Measurements from ENCODE around the gene PRR11. TPM values are rescaled to one million over a fixed set of nuclear protein-coding genes. Genes with fewer than 3 reads are reported as not detected.
A peak's percentile ranks its signal among the peaks of the same experiment; 100 is the strongest.

Gene PRR11
- total RNA-seq, 1 donor = 418 TPM

- H4K20me1 ChIP-seq (ENCODE audit: insufficient read depth, low read length) = peaks cover 2% of the 10 kb centered on the region
- DNase-seq (ENCODE audit: insufficient read length, low spot score, missing footprints) = no peak
- H3K4me1 ChIP-seq (ENCODE audit: insufficient read depth, low read length) = no peaks in the 10 kb centered on the region
- H3K79me2 ChIP-seq (ENCODE audit: insufficient read depth, low read length) = peaks cover 93% of the 10 kb centered on the region
- H3K4me2 ChIP-seq (ENCODE audit: insufficient read depth, low read length) = no peak overlapping the region
- no peaks in the 10 kb centered on the region for H3K36me3 ChIP-seq (ENCODE audit: insufficient read depth, low read length)
- H2AFZ ChIP-seq (ENCODE audit: low read length) = no peak overlapping the region
- H3K27me3 ChIP-seq (ENCODE audit: insufficient read depth, low read length) = no peaks in the 10 kb centered on the region
- H3K27ac ChIP-seq (ENCODE audit: low read depth, low read length) = no peak overlapping the region
- no peak overlapping the region for H3K4me3 ChIP-seq (ENCODE audit: insufficient read depth, low read length)
- no peaks in the 10 kb centered on the region for H3K9me3 ChIP-seq (ENCODE audit: low read depth, low read length)
- TF ChIP-seq, protein P1, sequence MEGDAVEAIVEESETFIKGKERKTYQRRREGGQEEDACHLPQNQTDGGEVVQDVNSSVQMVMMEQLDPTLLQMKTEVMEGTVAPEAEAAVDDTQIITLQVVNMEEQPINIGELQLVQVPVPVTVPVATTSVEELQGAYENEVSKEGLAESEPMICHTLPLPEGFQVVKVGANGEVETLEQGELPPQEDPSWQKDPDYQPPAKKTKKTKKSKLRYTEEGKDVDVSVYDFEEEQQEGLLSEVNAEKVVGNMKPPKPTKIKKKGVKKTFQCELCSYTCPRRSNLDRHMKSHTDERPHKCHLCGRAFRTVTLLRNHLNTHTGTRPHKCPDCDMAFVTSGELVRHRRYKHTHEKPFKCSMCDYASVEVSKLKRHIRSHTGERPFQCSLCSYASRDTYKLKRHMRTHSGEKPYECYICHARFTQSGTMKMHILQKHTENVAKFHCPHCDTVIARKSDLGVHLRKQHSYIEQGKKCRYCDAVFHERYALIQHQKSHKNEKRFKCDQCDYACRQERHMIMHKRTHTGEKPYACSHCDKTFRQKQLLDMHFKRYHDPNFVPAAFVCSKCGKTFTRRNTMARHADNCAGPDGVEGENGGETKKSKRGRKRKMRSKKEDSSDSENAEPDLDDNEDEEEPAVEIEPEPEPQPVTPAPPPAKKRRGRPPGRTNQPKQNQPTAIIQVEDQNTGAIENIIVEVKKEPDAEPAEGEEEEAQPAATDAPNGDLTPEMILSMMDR (IDR thresholded peaks at IDR 0.05; ENCODE audit: extremely low read depth, low read depth, low read length) = no peak
Measured at GRCh38 chr17:59141860-59142259, 13.7 kb upstream of the PRR11 start.

DNA sequence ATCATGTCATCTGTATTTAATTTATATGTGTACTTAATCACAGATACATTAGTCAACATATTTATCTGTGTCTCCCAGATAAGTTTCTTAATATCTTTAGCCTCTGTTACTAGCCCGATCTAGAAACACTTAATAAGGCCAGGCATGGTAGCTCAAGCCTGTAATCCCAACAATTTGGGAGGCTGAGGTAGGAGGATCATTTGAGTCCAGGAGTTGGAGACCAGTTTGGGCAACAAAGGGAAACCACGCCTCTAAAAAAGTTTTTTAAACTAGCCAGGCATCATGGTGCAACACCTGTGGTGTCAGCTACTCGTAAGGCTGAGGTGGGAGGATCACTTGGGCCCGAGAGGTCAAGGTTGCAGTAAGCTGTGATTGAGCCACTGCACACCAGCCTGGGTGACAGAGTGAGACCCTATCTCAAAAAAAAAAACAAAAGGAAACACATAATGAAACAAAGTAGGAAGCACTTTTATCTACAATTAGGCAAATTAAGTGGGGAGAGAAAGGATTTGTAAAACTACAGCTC is 9.9 kb upstream of the PRR11 start:
- H4K20me1 ChIP-seq (ENCODE audit: insufficient read depth, low read length) = peaks cover 5% of the 10 kb centered on the region
- no peak overlapping the region for H3K4me3 ChIP-seq (ENCODE audit: insufficient read depth, low read length)
- no peaks in the 10 kb centered on the region for H3K36me3 ChIP-seq (ENCODE audit: insufficient read depth, low read length)
- no peaks in the 10 kb centered on the region for H3K9me3 ChIP-seq (ENCODE audit: low read depth, low read length)
- peak; percentile 53 for DNase-seq (ENCODE audit: insufficient read length, low spot score, missing footprints)
- no peaks in the 10 kb centered on the region for H3K27me3 ChIP-seq (ENCODE audit: insufficient read depth, low read length)
- no peak overlapping the region for H3K27ac ChIP-seq (ENCODE audit: low read depth, low read length)
- H3K79me2 ChIP-seq (ENCODE audit: insufficient read depth, low read length) = peaks cover 98% of the 10 kb centered on the region
- peaks cover 4% of the 10 kb centered on the region for H3K4me1 ChIP-seq (ENCODE audit: insufficient read depth, low read length)
- no peak overlapping the region for H2AFZ ChIP-seq (ENCODE audit: low read length)
- TF ChIP-seq, protein P1 (IDR thresholded peaks at IDR 0.05; ENCODE audit: extremely low read depth, low read depth, low read length) = no peak
- no peak overlapping the region for H3K4me2 ChIP-seq (ENCODE audit: insufficient read depth, low read length)

DNA sequence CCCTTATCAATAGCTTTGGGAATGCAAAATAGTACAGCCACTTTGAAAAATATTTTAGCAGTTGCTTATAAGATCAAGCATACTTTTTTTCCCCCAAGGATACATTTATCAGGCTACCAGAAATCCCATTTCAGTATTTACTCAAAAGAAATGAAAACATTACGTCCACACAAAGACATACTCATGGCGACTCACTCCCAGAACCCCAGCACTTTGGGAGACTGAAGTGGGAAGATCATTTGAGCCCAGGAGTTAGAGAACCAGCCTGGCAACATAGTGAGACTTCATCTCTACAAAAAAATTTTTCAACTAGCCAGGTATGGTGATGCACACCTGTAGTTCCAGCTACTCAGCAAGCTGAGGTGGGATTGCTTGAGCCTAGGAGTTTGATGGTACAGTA is 6.5 kb upstream of the PRR11 start:
- H3K27me3 ChIP-seq (ENCODE audit: insufficient read depth, low read length) = no peaks in the 10 kb centered on the region
- no peak for DNase-seq (ENCODE audit: insufficient read length, low spot score, missing footprints)
- no peak overlapping the region for H3K4me3 ChIP-seq (ENCODE audit: insufficient read depth, low read length)
- no peaks in the 10 kb centered on the region for H3K9me3 ChIP-seq (ENCODE audit: low read depth, low read length)
- H3K27ac ChIP-seq (ENCODE audit: low read depth, low read length) = peak overlapping the region; percentile 53
- no peaks in the 10 kb centered on the region for H3K36me3 ChIP-seq (ENCODE audit: insufficient read depth, low read length)
- TF ChIP-seq, protein P1 (IDR thresholded peaks at IDR 0.05; ENCODE audit: extremely low read depth, low read depth, low read length) = no peak
- H2AFZ ChIP-seq (ENCODE audit: low read length) = no peak overlapping the region
- H3K4me2 ChIP-seq (ENCODE audit: insufficient read depth, low read length) = peak overlapping the region; percentile 30
- peaks cover 99% of the 10 kb centered on the region for H3K79me2 ChIP-seq (ENCODE audit: insufficient read depth, low read length)
- peaks cover 2% of the 10 kb centered on the region for H4K20me1 ChIP-seq (ENCODE audit: insufficient read depth, low read length)
- peaks cover 31% of the 10 kb centered on the region for H3K4me1 ChIP-seq (ENCODE audit: insufficient read depth, low read length)

DNA sequence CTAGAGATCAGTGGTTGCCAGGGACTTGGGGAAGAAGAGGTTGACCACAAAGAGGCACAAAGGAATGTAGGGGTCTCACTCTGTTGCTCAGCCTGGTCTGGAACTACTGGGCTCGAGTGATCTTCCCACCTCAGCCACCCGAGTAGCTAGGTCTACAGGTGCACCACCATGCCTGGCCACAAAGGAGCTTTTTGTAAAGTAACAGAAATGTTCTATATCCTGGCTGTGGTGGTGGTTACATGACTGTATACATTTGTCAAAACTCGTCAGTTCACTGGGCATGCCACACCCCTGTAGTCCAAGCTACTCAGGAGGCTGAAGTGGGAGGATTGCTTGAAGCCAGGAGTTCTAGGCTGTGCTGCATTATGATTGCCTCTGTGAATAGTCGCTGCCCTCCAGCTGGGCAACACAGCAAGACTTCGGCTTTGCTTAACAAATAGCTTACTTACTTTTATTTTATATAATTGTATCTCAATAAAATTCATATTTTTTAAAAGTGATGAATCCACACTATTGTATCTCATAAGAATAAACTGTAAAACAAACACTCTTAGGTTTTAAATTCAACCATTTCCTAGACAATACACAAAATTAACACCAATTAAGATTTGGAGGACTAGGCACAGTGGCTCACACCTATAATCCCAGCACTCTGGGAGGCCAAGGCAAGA is 5.6 kb upstream of the PRR11 start:
- Histone ChIP-seq H4K20me1 (ENCODE audit: insufficient read depth, low read length) (peaks cover 2% of the 10 kb centered on the region), H3K27ac (ENCODE audit: low read depth, low read length) (no peak overlapping the region)

More for the DNA sequence above, 5.6 kb upstream of the PRR11 start:
- no peak overlapping the region for H3K4me2 ChIP-seq (ENCODE audit: insufficient read depth, low read length)
- no peak for DNase-seq (ENCODE audit: insufficient read length, low spot score, missing footprints)
- no peak overlapping the region for H2AFZ ChIP-seq (ENCODE audit: low read length)
- no peak overlapping the region for H3K4me3 ChIP-seq (ENCODE audit: insufficient read depth, low read length)
- peaks cover 31% of the 10 kb centered on the region for H3K4me1 ChIP-seq (ENCODE audit: insufficient read depth, low read length)
- no peaks in the 10 kb centered on the region for H3K36me3 ChIP-seq (ENCODE audit: insufficient read depth, low read length)
- TF ChIP-seq, protein P1 (IDR thresholded peaks at IDR 0.05; ENCODE audit: extremely low read depth, low read depth, low read length) = no peak
- peaks cover 96% of the 10 kb centered on the region for H3K79me2 ChIP-seq (ENCODE audit: insufficient read depth, low read length)
- no peaks in the 10 kb centered on the region for H3K27me3 ChIP-seq (ENCODE audit: insufficient read depth, low read length)
- H3K9me3 ChIP-seq (ENCODE audit: low read depth, low read length) = no peaks in the 10 kb centered on the region
